ENCODE measurements around the gene CADPS.

- TF ChIP-seq CTCF (IDR thresholded peaks at IDR 0.05; ENCODE audit: low read length) (no peak), EZH2 (IDR thresholded peaks at IDR 0.05; ENCODE audit: borderline replicate concordance, low read length) (no peak)
Observed at GRCh38 chr3:62920466-62920784, 45.2 kb upstream of the CADPS start.

All from OCI-LY1 (cell line).